K562 (cell line): ENCODE measurements around the gene UHMK1. TPM values are rescaled to one million over a fixed set of nuclear protein-coding genes. Genes with fewer than 3 reads are reported as not detected.
A peak's percentile ranks its signal among the peaks of the same experiment; 100 is the strongest.

Experiments used
- CREM ChIP-seq: IDR thresholded peaks from 2 replicates; pipeline ENCODE4 v1.6.1; 2014; ENCODE audit warnings: antibody characterized with exemption, low read depth
- GATAD2A ChIP-seq: fragments of 450-650 bp; IDR thresholded peaks from 2 replicates; pipeline ENCODE4 v1.6.1; 2017
- GTF2F1 ChIP-seq: IDR thresholded peaks from 2 replicates; pipeline ENCODE4 v1.6.1; 2011; ENCODE audit warnings: low read depth, low read length, improper control_type of control experiment
- KDM5B ChIP-seq: fragments of 200-600 bp; sonication (generic); IDR thresholded peaks from 2 replicates; pipeline ENCODE4 v1.6.1; 2012; ENCODE audit warnings: low read depth, mild to moderate bottlenecking, moderate library complexity, low read length, control low read depth, inconsistent platforms; ENCODE audit not compliant: insufficient replicate concordance
- KLF1 ChIP-seq: fragments of 450-650 bp; IDR thresholded peaks from 2 replicates; pipeline ENCODE4 v1.6.1; 2016; ENCODE audit warnings: missing genetic modification characterization, missing compliant biosample characterization
- L3MBTL2 ChIP-seq: fragments of 450-650 bp; IDR thresholded peaks from 2 replicates; pipeline ENCODE4 v1.6.1; 2016; ENCODE audit warnings: mild to moderate bottlenecking, moderate library complexity
- MCM2 ChIP-seq: fragments of 450-650 bp; IDR thresholded peaks from 2 replicates; pipeline ENCODE4 v1.6.1; 2017; ENCODE audit warnings: low read depth, mild to moderate bottlenecking
- MYBL2 ChIP-seq, 2 experiments: fragments of 450-650 bp in 1 of 2; sonication (generic) in 1 of 2; formaldehyde crosslinking in 1 of 2; IDR thresholded peaks; 2 replicates each; pipeline versions ENCODE4 v1.6.1 to v1.8.1; 2017 to 2022; ENCODE audit warnings: borderline replicate concordance in 1 of 2, inconsistent platforms in 1 of 2, low read depth in 1 of 2, mild to moderate bottlenecking in 1 of 2, missing genetic modification reagents in 1 of 2, moderate library complexity in 1 of 2
- NFYB ChIP-seq: IDR thresholded peaks from 2 replicates; pipeline ENCODE4 v1.6.1; 2011; ENCODE audit warnings: mild to moderate bottlenecking, moderate library complexity; ENCODE audit not compliant: insufficient read length; ENCODE audit errors: extremely low read depth
- POLR2B ChIP-seq: fragments of 450-650 bp; IDR thresholded peaks from 2 replicates; pipeline ENCODE4 v1.6.1; 2018; ENCODE audit warnings: low read depth; ENCODE audit not compliant: partially characterized antibody
- RHOXF2B ChIP-seq: fragments of 250-450 bp; sonication (Bioruptor Pico); conservative IDR thresholded peaks from 2 replicates; pipeline ENCODE4 v1.5.1; 2021
- SMAD4 ChIP-seq: fragments of 250-450 bp; sonication (Bioruptor Pico); conservative IDR thresholded peaks from 2 replicates; pipeline ENCODE4 v1.8.0; 2021; ENCODE audit warnings: inconsistent platforms, mild to moderate bottlenecking, moderate library complexity
- SOX6 ChIP-seq: fragments of 450-650 bp; IDR thresholded peaks from 2 replicates; pipeline ENCODE4 v1.6.1; 2014; ENCODE audit warnings: mild to moderate bottlenecking
- ZFP30 ChIP-seq: fragments of 250-450 bp; sonication (Bioruptor Pico); IDR thresholded peaks from 2 replicates; pipeline ENCODE4 v1.8.0; 2022; ENCODE audit warnings: moderate library complexity, mild to moderate bottlenecking, inconsistent platforms, borderline replicate concordance
- ZNF239 ChIP-seq: fragments of 250-450 bp; sonication (Bioruptor Pico); IDR thresholded peaks from 2 replicates; pipeline ENCODE4 v1.4.0; 2020; ENCODE audit warnings: mild to moderate bottlenecking
- ZNF263 ChIP-seq: sonication (generic); formaldehyde crosslinking; IDR thresholded peaks from 2 replicates; pipeline ENCODE4 v1.8.0; 2022; ENCODE audit warnings: mild to moderate bottlenecking, missing genetic modification reagents, borderline replicate concordance
- ZNF561 ChIP-seq: fragments of 450-650 bp; formaldehyde crosslinking; conservative IDR thresholded peaks from 2 replicates; pipeline ENCODE4 v1.4.0; 2020; ENCODE audit warnings: mild to moderate bottlenecking, moderate library complexity
- polyA plus RNA-seq, 8 experiments: library from polyadenylated mRNA; depleted of rRNA in 4 of 8; stranded (reverse) in 5 of 8; unstranded in 3 of 8; fragments of >200 nt; fragmentation: Nextera tagmentation in 2 of 8; fragmentation: Illumina TruSeq in 1 of 8; extraction: Ambion mirVana in 2 of 8; extraction: Trizol in 1 of 8; gene quantifications; 2 replicates each; pipeline versions ENCODE4 v1.2.1 to v1.2.3, GENCODE V29; 2011 to 2014; ENCODE audit warnings: inconsistent platforms in 1 of 8, missing spikeins in 1 of 8
- total RNA-seq, 7 experiments: library from RNA; depleted of rRNA in 6 of 7; stranded (reverse); fragments of >200 nt in 6 of 7; fragmentation: Illumina TruSeq in 2 of 7; extraction: Trizol in 2 of 7; gene quantifications; 2 replicates each; pipeline versions ENCODE4 v1.2.1 to v1.2.3, GENCODE V29; 2011 to 2021; ENCODE audit warnings: low replicate concordance in 1 of 7
- TF ChIP-seq, protein P1 (sequence below): fragments of 250-450 bp; sonication (Bioruptor Pico); IDR thresholded peaks from 2 replicates; pipeline ENCODE4 v1.4.0; 2020; ENCODE audit warnings: mild to moderate bottlenecking
- TF ChIP-seq, protein P2 (sequence below): fragments of 450-650 bp; formaldehyde crosslinking; IDR thresholded peaks from 2 replicates; pipeline ENCODE4 v1.4.0; 2022; ENCODE audit warnings: mild to moderate bottlenecking, moderate library complexity
- TF ChIP-seq, protein P3 (sequence below): fragments of 250-450 bp; sonication (Bioruptor Pico); IDR thresholded peaks from 2 replicates; pipeline ENCODE4 v1.4.0; 2020

Gene UHMK1
- total and polyA plus RNA-seq, 9 of the 15 experiments (the other 6 are each of a cell fraction or from before 2014, with no cell fraction given): 13.1 to 72.4 (median 38.3) TPM

DNA sequence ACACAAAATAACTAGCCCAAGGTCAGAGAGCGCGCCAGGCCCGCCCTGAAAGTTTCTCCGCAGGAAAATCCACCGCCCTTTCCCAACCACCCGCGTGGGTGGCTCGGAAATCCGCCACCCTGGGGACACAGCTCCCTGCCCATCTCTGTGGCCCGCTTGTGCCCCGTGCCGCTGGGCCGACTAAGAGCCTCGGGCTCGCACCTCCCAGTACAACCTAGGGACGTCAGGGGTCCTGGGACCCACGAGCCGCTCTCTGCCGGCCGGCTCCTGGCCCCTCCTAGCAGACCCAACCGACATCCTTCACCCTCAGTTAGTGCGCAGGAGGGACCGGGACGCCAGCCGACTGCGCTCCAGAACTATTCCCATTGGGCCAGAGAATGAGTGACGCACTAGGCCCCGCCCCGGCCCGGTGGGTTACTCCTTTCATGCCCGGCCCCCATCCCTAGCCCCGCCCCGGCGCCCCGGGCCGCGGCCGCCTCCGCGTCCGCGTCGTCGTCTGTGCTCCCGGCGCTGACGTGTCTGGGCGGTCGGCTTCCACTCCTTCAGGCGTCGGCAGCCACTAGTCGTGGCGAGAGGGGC is 63.5 kb downstream of the UHMK1 start (continued):
- TF ChIP-seq NFYB (peak; percentile 19), SMAD4 (CRISPR knock-in tag) (peak; percentile 97), MCM2 (no peak), KDM5B (peak; percentile 53), ZNF263 (CRISPR knock-in tag) (peak; percentile 78; the same call in 1 of the 2 replicates), POLR2B (peak; percentile 75), GATAD2A (peak; percentile 69), ZFP30 (CRISPR knock-in tag) (no peak), RHOXF2B (CRISPR knock-in tag) (0 out of 2 replicates have a peak, but pooled peaks have one; percentile 28), L3MBTL2 (peak; percentile 55), ZNF561 (CRISPR knock-in tag) (no peak), KLF1 (tag) (peak; percentile 45; the same call in 1 of the 2 replicates), GTF2F1 (peak; percentile 14; the same call in 1 of the 2 replicates), SOX6 (no peak), CREM (peak; percentile 93), MYBL2 (IDR thresholded peaks at IDR 0.05; ENCODE audit: low read depth) (no peak), MYBL2 (CRISPR knock-in tag; IDR thresholded peaks at IDR 0.05; ENCODE audit: borderline replicate concordance) (no peak), ZNF239 (no peak)
- TF ChIP-seq, protein P1, sequence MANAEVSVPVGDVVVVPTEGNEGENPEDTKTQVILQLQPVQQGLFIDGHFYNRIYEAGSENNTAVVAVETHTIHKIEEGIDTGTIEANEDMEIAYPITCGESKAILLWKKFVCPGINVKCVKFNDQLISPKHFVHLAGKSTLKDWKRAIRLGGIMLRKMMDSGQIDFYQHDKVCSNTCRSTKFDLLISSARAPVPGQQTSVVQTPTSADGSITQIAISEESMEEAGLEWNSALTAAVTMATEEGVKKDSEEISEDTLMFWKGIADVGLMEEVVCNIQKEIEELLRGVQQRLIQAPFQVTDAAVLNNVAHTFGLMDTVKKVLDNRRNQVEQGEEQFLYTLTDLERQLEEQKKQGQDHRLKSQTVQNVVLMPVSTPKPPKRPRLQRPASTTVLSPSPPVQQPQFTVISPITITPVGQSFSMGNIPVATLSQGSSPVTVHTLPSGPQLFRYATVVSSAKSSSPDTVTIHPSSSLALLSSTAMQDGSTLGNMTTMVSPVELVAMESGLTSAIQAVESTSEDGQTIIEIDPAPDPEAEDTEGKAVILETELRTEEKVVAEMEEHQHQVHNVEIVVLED (CRISPR knock-in tag): peak; percentile 75
- TF ChIP-seq, protein P2, sequence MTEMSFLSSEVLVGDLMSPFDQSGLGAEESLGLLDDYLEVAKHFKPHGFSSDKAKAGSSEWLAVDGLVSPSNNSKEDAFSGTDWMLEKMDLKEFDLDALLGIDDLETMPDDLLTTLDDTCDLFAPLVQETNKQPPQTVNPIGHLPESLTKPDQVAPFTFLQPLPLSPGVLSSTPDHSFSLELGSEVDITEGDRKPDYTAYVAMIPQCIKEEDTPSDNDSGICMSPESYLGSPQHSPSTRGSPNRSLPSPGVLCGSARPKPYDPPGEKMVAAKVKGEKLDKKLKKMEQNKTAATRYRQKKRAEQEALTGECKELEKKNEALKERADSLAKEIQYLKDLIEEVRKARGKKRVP: peak; percentile 34; the same call in 1 of the 2 replicates
- TF ChIP-seq, protein P3, sequence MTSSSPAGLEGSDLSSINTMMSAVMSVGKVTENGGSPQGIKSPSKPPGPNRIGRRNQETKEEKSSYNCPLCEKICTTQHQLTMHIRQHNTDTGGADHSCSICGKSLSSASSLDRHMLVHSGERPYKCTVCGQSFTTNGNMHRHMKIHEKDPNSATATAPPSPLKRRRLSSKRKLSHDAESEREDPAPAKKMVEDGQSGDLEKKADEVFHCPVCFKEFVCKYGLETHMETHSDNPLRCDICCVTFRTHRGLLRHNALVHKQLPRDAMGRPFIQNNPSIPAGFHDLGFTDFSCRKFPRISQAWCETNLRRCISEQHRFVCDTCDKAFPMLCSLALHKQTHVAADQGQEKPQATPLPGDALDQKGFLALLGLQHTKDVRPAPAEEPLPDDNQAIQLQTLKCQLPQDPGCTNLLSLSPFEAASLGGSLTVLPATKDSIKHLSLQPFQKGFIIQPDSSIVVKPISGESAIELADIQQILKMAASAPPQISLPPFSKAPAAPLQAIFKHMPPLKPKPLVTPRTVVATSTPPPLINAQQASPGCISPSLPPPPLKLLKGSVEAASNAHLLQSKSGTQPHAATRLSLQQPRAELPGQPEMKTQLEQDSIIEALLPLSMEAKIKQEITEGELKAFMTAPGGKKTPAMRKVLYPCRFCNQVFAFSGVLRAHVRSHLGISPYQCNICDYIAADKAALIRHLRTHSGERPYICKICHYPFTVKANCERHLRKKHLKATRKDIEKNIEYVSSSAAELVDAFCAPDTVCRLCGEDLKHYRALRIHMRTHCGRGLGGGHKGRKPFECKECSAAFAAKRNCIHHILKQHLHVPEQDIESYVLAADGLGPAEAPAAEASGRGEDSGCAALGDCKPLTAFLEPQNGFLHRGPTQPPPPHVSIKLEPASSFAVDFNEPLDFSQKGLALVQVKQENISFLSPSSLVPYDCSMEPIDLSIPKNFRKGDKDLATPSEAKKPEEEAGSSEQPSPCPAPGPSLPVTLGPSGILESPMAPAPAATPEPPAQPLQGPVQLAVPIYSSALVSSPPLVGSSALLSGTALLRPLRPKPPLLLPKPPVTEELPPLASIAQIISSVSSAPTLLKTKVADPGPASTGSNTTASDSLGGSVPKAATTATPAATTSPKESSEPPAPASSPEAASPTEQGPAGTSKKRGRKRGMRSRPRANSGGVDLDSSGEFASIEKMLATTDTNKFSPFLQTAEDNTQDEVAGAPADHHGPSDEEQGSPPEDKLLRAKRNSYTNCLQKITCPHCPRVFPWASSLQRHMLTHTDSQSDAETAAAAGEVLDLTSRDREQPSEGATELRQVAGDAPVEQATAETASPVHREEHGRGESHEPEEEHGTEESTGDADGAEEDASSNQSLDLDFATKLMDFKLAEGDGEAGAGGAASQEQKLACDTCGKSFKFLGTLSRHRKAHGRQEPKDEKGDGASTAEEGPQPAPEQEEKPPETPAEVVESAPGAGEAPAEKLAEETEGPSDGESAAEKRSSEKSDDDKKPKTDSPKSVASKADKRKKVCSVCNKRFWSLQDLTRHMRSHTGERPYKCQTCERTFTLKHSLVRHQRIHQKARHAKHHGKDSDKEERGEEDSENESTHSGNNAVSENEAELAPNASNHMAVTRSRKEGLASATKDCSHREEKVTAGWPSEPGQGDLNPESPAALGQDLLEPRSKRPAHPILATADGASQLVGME (CRISPR knock-in tag): peak; percentile 89
